B cell (primary cell): ENCODE measurements around the gene DNAJC3.

Experiments used
- CTCF ChIP-seq: fragments of 200-600 bp; IDR thresholded peaks from one replicate; pipeline ENCODE4 v1.8.0; 2022; ENCODE audit warnings: antibody characterized with exemption, mild to moderate bottlenecking
- EZH2 ChIP-seq: IDR thresholded peaks from 2 replicates; pipeline ENCODE4 v1.6.1; 2012; ENCODE audit warnings: borderline replicate concordance, low read depth, mild to moderate bottlenecking, moderate library complexity, low read length; ENCODE audit not compliant: insufficient read depth, poor library complexity, severe bottlenecking

DNA sequence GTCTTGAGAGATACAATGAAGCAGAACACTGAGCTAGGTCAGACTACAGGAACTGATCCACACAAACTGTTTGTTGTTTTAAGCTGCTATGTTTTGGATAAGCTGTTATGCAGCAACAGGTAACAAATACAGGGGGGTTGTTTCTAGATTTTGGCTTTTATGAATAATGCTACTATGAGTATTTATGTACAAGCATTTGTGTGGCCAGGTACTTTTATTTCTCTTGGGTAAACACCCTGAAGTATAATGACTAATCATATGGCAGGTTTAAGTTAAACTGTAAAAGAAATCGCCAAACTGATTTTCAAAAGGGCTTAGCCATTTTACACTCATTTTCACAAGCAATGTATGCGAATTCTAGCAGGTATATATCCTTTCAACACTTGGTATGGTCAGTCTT is 166.0 kb downstream of the DNAJC3 start:
- TF ChIP-seq EZH2 (no peak), CTCF (no peak)
